ENCODE data around the gene RBP5. TPM values are rescaled to one million over a fixed set of nuclear protein-coding genes. Genes with fewer than 3 reads are reported as not detected.

Gene RBP5
- total and polyA plus RNA-seq, 10 donors, result 55.5 to 170 (median 105) TPM

GRCh38 chr12:7171854-7172253 is 43.2 kb upstream of the RBP5 start:
- 66 to 82% (median 70%) methylated on average over 1 of the region's 1 CpG for WGBS, 5 donors
- H3K36me3 ChIP-seq, result no peaks in the 10 kb centered on the region
- intact Hi-C loops (cut with DNase I; ENCODE audit: low total_unique reads), result no loop called here
- H3K9me3 ChIP-seq, result peaks cover 0 to 63% (median 46%) of the 10 kb centered on the region in 8 donors
- H3K4me3 ChIP-seq, result no peak overlapping the region
- H3K27ac ChIP-seq, result no peak overlapping the region
- DNase-seq, result no peak
- TF ChIP-seq POLR2A (IDR thresholded peaks at IDR 0.05) (no peak), POLR2AphosphoS5 (IDR thresholded peaks at IDR 0.05) (no peak), CTCF (IDR thresholded peaks at IDR 0.05 in 8 of 11, conservative IDR thresholded peaks at IDR 0.05 in 3 of 11) (no peak)
- peaks cover 0 to 18% (median 0%) of the 10 kb centered on the region in 7 donors for H3K27me3 ChIP-seq (replicated peaks in 1 of 7)
- no peaks in the 10 kb centered on the region for H3K4me1 ChIP-seq

GRCh38 chr12:7169951-7170350 is 41.3 kb upstream of the RBP5 start:
- DNase-seq, result no peak
- intact Hi-C loops (cut with DNase I; ENCODE audit: low total_unique reads), result no loop called here

GRCh38 chr12:7162691-7163114 is 34.0 kb upstream of the RBP5 start:
- Histone ChIP-seq H3K4me3 (no peak overlapping the region), H3K27ac (no peak overlapping the region), H3K4me1 (peaks cover 0 to 9% (median 5%) of the 10 kb centered on the region in 6 donors), H3K9me3 (peaks cover 0 to 12% (median 4%) of the 10 kb centered on the region in 8 donors), H3K27me3 (replicated peaks in 1 of 7) (peaks cover 0 to 37% (median 8%) of the 10 kb centered on the region in 7 donors), H3K36me3 (peaks cover 0 to 17% (median 7%) of the 10 kb centered on the region in 6 donors)
- no peak for DNase-seq
- peak in 6 of 11 experiments; percentile 20 to 42 (median 34) for TF ChIP-seq CTCF (IDR thresholded peaks at IDR 0.05 in 8 of 11, conservative IDR thresholded peaks at IDR 0.05 in 3 of 11)
- peak in 1 of 3 donors; percentile 16 for TF ChIP-seq POLR2AphosphoS5 (IDR thresholded peaks at IDR 0.05)
- TF ChIP-seq POLR2A (IDR thresholded peaks at IDR 0.05), result no peak
- 2 to 4% (median 4%) methylated on average over 19 of the region's 19 CpGs for WGBS, 5 donors
- intact Hi-C loops (cut with DNase I; ENCODE audit: low total_unique reads), result no loop called here

More at GRCh38 chr12:7169951-7170350, 41.3 kb upstream of the RBP5 start:
- Histone ChIP-seq H3K27me3 (replicated peaks in 1 of 7) (peaks cover 0 to 15% (median 0%) of the 10 kb centered on the region in 7 donors), H3K4me3 (no peak overlapping the region), H3K9me3 (peaks cover 0 to 63% (median 46%) of the 10 kb centered on the region in 8 donors), H3K27ac (no peak overlapping the region), H3K4me1 (no peaks in the 10 kb centered on the region), H3K36me3 (no peaks in the 10 kb centered on the region)
- no peak for TF ChIP-seq POLR2AphosphoS5 (IDR thresholded peaks at IDR 0.05)
- no peak for TF ChIP-seq CTCF (IDR thresholded peaks at IDR 0.05 in 8 of 11, conservative IDR thresholded peaks at IDR 0.05 in 3 of 11)
- no peak for TF ChIP-seq POLR2A (IDR thresholded peaks at IDR 0.05)

GRCh38 chr12:7161811-7162210 is 33.1 kb upstream of the RBP5 start:
- intact Hi-C loops (cut with DNase I; ENCODE audit: low total_unique reads), result no loop called here
- peaks cover 0 to 9% (median 5%) of the 10 kb centered on the region in 6 donors for H3K4me1 ChIP-seq
- H3K27me3 ChIP-seq (replicated peaks in 1 of 7), result peaks cover 0 to 37% (median 8%) of the 10 kb centered on the region in 7 donors
- peaks cover 0 to 25% (median 15%) of the 10 kb centered on the region in 6 donors for H3K36me3 ChIP-seq
- H3K27ac ChIP-seq, result no peak overlapping the region
- DNase-seq, result no peak
- TF ChIP-seq CTCF (IDR thresholded peaks at IDR 0.05 in 8 of 11, conservative IDR thresholded peaks at IDR 0.05 in 3 of 11), result no peak
- no peak for TF ChIP-seq POLR2A (IDR thresholded peaks at IDR 0.05)
- no peak for TF ChIP-seq POLR2AphosphoS5 (IDR thresholded peaks at IDR 0.05)
- H3K4me3 ChIP-seq, result no peak overlapping the region
- 78 to 93% (median 88%) methylated on average over 5 of the region's 5 CpGs for WGBS, 5 donors
- H3K9me3 ChIP-seq, result peaks cover 0 to 3% (median 0%) of the 10 kb centered on the region in 8 donors

All from spleen (tissue), 11 donors.